ENCODE data around the gene PRR5. TPM values are rescaled to one million over a fixed set of nuclear protein-coding genes. Genes with fewer than 3 reads are reported as not detected.

PRR5 gene
- total RNA-seq, 1 experiment from 2014 or later, result 11.8 TPM

DNA sequence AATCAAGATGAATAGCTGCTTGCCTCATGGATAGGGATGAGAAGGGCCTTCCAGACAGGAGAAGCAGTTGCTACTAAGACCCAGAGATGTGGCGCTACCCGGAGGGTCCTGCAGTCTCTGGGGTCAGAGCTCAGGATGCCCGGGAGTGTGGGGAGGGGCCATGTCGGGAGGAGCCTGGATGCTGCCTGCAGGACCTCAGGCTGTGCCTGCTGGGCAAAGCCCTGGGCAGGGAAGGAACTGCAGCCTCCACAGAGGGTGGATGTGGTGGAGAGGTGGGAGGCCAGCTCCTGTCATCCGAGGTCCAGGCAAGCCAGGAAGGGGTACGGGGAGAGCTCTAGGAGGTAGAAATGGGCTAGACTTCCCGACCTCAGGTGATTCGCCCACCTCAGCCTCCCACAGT, 11.0 kb downstream of the PRR5 start:
- DNase-seq, result no peak
- Histone ChIP-seq H3K79me1 (ENCODE audit: insufficient read depth, low read depth, low read length, poor library complexity, severe bottlenecking) (no peaks in the 10 kb centered on the region), H3K79me2 (ENCODE audit: insufficient read depth, low read length) (no peaks in the 10 kb centered on the region), H3K27ac (ENCODE audit: insufficient read length, low read depth, low read length) (no peak overlapping the region), H2AFZ (ENCODE audit: low read length) (no peak overlapping the region), H3K56ac (ENCODE audit: insufficient read length, low read depth, low read length) (no peak overlapping the region), H3K27me3 (ENCODE audit: insufficient read depth, low read length) (no peaks in the 10 kb centered on the region), H2AK5ac (ENCODE audit: insufficient read length, low read length) (no peak overlapping the region), H4K20me1 (ENCODE audit: control insufficient read depth, insufficient read depth, insufficient read length) (peaks cover 3% of the 10 kb centered on the region), H2BK5ac (ENCODE audit: insufficient read length, low read length) (no peak overlapping the region), H3K4ac (ENCODE audit: low read depth, low read length) (no peak overlapping the region), H3K4me2 (ENCODE audit: insufficient read depth, insufficient read length, low read length) (no peak overlapping the region), H3K23ac (ENCODE audit: insufficient read length, low read depth, low read length) (no peak overlapping the region), H3K9me3 (ENCODE audit: control insufficient read depth, low read depth, low read length) (no peaks in the 10 kb centered on the region), H2BK12ac (ENCODE audit: insufficient read length, low read depth, low read length) (no peak overlapping the region), H2BK20ac (ENCODE audit: low read depth, low read length, poor library complexity, severe bottlenecking) (no peak overlapping the region), H4K91ac (ENCODE audit: insufficient read length, low read depth, low read length) (no peak overlapping the region), H3T11ph (ENCODE audit: low read length) (no peak overlapping the region), H4K5ac (ENCODE audit: insufficient read length, low read depth, low read length) (no peak overlapping the region), H3K4me1 (ENCODE audit: insufficient read depth, low read length) (no peaks in the 10 kb centered on the region), H3K14ac (ENCODE audit: insufficient read depth, low read length) (no peak overlapping the region), H3K23me2 (ENCODE audit: insufficient read length, low read depth, low read length, poor library complexity, severe bottlenecking) (no peaks in the 10 kb centered on the region), H2BK120ac (ENCODE audit: low read depth, low read length, poor library complexity, severe bottlenecking) (no peak overlapping the region), H3K9ac (ENCODE audit: extremely low read depth, insufficient read length, low read length) (no peak overlapping the region), H2BK15ac (ENCODE audit: low read depth, low read length) (no peak overlapping the region), H4K8ac (replicated peaks; ENCODE audit: insufficient read length, low read depth, low read length) (no peak overlapping the region), H3K18ac (ENCODE audit: insufficient read length, low read depth, low read length) (no peak overlapping the region)
- no peak overlapping the region for H3K4me3 Mint-ChIP-seq
- no peaks in the 10 kb centered on the region for H3K9me3 Mint-ChIP-seq
- TF ChIP-seq, protein P1, sequence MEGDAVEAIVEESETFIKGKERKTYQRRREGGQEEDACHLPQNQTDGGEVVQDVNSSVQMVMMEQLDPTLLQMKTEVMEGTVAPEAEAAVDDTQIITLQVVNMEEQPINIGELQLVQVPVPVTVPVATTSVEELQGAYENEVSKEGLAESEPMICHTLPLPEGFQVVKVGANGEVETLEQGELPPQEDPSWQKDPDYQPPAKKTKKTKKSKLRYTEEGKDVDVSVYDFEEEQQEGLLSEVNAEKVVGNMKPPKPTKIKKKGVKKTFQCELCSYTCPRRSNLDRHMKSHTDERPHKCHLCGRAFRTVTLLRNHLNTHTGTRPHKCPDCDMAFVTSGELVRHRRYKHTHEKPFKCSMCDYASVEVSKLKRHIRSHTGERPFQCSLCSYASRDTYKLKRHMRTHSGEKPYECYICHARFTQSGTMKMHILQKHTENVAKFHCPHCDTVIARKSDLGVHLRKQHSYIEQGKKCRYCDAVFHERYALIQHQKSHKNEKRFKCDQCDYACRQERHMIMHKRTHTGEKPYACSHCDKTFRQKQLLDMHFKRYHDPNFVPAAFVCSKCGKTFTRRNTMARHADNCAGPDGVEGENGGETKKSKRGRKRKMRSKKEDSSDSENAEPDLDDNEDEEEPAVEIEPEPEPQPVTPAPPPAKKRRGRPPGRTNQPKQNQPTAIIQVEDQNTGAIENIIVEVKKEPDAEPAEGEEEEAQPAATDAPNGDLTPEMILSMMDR (conservative IDR thresholded peaks at IDR 0.05), result no peak
- H3K4me1 Mint-ChIP-seq, result peaks cover 0 to 13% of the 10 kb centered on the region in 2 experiments; a peak in 3 of 4 replicates
- H3K27me3 Mint-ChIP-seq (ENCODE audit: low read depth), result no peaks in the 10 kb centered on the region
- no CpG with 5 or more reads among the region's 8 CpGs for WGBS (ENCODE audit: extremely low coverage, insufficient read length, low lambda C conversion rate)
- peak overlapping the region in 1 of 3 experiments; percentile 35; a peak in 1 of 7 replicates for H3K27ac Mint-ChIP-seq
- H3K36me3 Mint-ChIP-seq (ENCODE audit: insufficient read depth in 1 of 3, low read depth in 3 of 3), result no peaks in the 10 kb centered on the region; a peak in 1 of 7 replicates
